Measurements from ENCODE around the gene TUBA1A.
"Not testable (repeated sequence)": the region's sequence is repeated elsewhere in the genome, so short reads cannot be mapped to it uniquely, and the experiment has no call there.

Gene TUBA1A

GRCh38 chr12:49188916-49189367 lies at the start of gene TUBA1A:
TUBA1A (minus strand) TSS chr12:49189080; CDS start chr12:49188979, 101 bp downstream.
- DNase-seq (ENCODE audit: low read depth) = peak; percentile 98

GRCh38 chr12:49236423-49236822 lies 47.5 kb upstream of the TUBA1A start:
- H3K4me3 ChIP-seq (ENCODE audit: low read depth, low read length) = no peak overlapping the region

More at GRCh38 chr12:49188916-49189367, at the start of gene TUBA1A:
- H3K4me3 ChIP-seq (ENCODE audit: low read depth, low read length) = peak within 1 kb of the TSS; percentile 99

GRCh38 chr12:49233842-49234526 lies 45.1 kb upstream of the TUBA1A start:
- no peak for DNase-seq (ENCODE audit: low read depth)

More at GRCh38 chr12:49236423-49236822, 47.5 kb upstream of the TUBA1A start:
- DNase-seq (ENCODE audit: low read depth) = no peak

DNA sequence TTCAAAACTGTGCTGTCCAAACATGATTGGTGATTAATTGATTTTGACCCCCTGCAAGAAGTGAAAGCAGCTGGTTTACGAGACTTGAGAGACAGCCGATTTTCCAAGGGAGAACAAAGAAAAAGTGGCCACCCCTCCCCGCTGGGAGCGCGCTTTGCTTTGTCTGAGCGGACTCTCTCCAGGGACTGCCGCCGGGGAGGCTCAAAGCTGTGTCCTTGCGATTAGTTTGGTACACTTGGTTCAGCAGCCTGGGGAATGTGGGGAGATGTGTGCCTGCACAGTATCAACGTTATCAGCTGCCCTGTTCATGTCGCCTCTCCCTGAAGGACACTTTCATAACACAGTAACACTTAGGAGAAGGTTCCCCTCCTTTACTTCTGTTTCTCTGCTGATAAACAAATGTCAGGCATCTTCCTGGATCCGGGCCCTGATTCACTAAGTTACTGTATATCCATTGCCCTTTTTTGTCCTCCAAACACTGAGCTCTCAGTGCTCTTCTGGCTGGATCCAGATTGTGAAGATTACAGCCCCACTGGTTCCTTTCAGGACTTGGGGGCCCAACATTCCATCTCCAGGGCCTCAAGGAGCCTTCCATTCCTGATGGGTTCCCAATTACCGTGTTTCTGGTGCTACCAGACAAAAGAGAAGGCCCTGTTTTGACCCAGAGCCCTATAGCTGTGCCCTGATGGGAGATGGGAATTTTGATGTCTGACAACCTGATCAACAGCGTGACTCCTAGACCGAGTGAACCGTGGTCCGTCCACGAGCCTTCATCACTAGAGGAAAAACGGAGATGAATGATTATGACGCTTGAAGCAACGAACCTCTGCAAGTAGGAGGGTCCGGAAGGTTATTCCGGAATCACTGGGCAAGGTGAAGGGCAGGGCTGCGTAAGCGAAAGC lies 44.3 kb upstream of the TUBA1A start:
- H3K4me3 ChIP-seq (ENCODE audit: low read depth, low read length) = no peak overlapping the region

More at GRCh38 chr12:49233842-49234526, 45.1 kb upstream of the TUBA1A start:
- H3K4me3 ChIP-seq (ENCODE audit: low read depth, low read length) = no peak overlapping the region

GRCh38 chr12:49231878-49232655 lies 43.2 kb upstream of the TUBA1A start:
- H3K4me3 ChIP-seq (ENCODE audit: low read depth, low read length) = no peak overlapping the region
- no peak for DNase-seq (ENCODE audit: low read depth)

More for the DNA sequence above, 44.3 kb upstream of the TUBA1A start:
- DNase-seq (ENCODE audit: low read depth) = no peak

- no peak for DNase-seq (ENCODE audit: low read depth)
- no peak overlapping the region for H3K4me3 ChIP-seq (ENCODE audit: low read depth, low read length)
Observed at GRCh38 chr12:49230805-49231194, 41.9 kb upstream of the TUBA1A start.

DNA sequence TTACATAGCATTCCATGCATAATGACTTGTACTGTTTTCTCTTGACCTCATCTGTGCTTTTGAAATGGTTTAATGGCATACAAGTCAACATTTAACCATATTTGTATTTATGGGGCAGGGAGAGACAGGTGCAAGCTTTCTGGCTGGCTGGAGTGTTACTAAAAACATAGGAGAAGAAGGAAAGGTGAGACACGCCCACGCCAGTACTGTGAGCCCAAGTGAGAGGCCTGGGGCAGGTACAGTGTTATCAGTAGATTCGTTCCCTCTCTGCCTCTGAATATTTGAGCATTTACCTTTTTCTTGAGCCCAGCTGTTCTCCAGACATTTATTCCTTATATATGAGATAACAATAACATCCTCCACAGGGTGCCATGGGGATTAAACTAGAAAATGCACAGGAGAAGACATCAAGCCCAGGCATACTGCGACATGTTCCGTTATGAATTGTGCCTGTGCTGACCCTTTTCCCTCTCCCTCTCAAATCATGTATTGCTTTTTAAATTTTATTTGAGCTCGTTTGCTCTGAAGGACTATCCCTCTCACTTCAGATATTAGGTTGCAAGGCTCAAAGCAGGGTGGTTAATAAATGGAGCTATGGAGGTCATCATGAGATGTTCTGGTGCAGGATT lies 41.4 kb upstream of the TUBA1A start:
- no peak for DNase-seq (ENCODE audit: low read depth)
- no peak overlapping the region for H3K4me3 ChIP-seq (ENCODE audit: low read depth, low read length)

DNA sequence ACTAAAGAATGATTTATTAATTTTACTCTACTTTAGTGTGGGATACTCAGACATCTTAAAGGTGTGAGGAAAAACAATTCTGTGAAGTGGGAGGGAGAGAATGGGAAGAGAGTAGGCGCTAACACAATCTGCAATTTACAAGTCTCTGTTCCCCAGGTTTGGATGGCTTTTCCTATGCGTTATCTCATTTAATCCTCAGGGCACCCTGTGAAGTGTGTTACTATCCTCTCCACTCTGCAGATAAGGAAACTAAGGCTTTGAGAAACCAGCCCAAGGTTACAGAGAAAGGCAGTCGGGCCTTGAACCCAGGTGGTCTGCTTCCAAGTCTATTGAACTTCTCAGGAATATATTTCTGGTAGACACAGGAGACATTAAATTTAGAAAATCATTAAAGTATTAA lies 39.8 kb upstream of the TUBA1A start:
- no peak overlapping the region for H3K4me3 ChIP-seq (ENCODE audit: low read depth, low read length)
- DNase-seq (ENCODE audit: low read depth) = no peak

- H3K4me3 ChIP-seq (ENCODE audit: low read depth, low read length) = no peak overlapping the region
- no peak for DNase-seq (ENCODE audit: low read depth)
Observed at GRCh38 chr12:49227713-49228112, 38.8 kb upstream of the TUBA1A start.

GRCh38 chr12:49225576-49226166 lies 36.8 kb upstream of the TUBA1A start:
- DNase-seq (ENCODE audit: low read depth) = no peak
- H3K4me3 ChIP-seq (ENCODE audit: low read depth, low read length) = no peak overlapping the region

- H3K4me3 ChIP-seq (ENCODE audit: low read depth, low read length) = no peak overlapping the region
- no peak for DNase-seq (ENCODE audit: low read depth)
Observed at GRCh38 chr12:49223590-49224369, 34.9 kb upstream of the TUBA1A start.

GRCh38 chr12:49223122-49223521 lies 34.2 kb upstream of the TUBA1A start:
- no peak overlapping the region for H3K4me3 ChIP-seq (ENCODE audit: low read depth, low read length)
- DNase-seq (ENCODE audit: low read depth) = no peak

GRCh38 chr12:49220972-49221371 lies 32.1 kb upstream of the TUBA1A start:
- no peak for DNase-seq (ENCODE audit: low read depth)

GRCh38 chr12:49219417-49220026 lies 30.6 kb upstream of the TUBA1A start:
- no peak for DNase-seq (ENCODE audit: low read depth)
- no peak overlapping the region for H3K4me3 ChIP-seq (ENCODE audit: low read depth, low read length)

More at GRCh38 chr12:49220972-49221371, 32.1 kb upstream of the TUBA1A start:
- H3K4me3 ChIP-seq (ENCODE audit: low read depth, low read length) = no peak overlapping the region

DNA sequence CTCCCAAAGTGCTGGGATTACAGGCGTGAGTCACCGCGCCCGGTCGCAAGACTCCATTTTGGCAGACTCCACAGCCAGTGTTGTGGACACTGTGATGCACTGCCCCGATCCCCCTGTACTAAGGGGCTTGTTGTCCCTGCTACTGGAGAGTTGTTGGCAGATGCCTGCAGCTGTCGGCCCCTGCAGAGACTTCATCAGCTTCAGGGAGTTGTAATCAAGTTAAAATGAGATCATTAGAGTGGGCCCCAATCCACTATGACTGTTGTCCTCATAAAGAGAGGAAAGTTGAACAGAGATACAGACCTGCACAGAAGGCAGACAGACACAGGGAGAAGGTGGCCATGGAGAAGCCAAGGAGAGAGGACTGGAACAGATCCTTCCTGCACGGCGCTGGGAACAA lies 23.7 kb upstream of the TUBA1A start:
- no peak for DNase-seq (ENCODE audit: low read depth)
- H3K4me3 ChIP-seq (ENCODE audit: low read depth, low read length) = no peak overlapping the region

DNA sequence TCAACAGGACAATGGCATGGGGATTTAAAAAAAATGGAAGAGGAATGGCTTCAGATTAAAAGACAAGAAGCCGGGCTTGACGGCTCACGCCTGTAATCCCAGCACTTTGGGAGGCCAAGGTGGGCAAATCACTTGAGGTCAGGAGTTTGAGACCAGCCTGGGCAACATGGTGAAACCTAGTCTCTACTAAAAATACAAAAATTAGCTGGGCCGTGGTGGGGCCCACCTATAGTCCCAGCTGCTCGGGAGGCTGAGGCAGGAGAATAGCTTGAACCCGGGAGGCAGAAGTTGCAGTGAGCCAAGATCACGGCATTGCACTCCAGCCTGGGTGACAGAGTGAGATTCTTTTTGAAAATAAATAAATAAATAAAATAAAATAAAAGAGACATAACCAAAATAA lies 21.8 kb upstream of the TUBA1A start:
- DNase-seq (ENCODE audit: low read depth); H3K4me3 ChIP-seq (ENCODE audit: low read depth, low read length): not testable (repeated sequence)

- H3K4me3 ChIP-seq (ENCODE audit: low read depth, low read length) = no peak overlapping the region
- DNase-seq (ENCODE audit: low read depth) = no peak
Observed at GRCh38 chr12:49208676-49209075, 19.8 kb upstream of the TUBA1A start.

GRCh38 chr12:49208146-49208545 lies 19.3 kb upstream of the TUBA1A start:
- DNase-seq (ENCODE audit: low read depth) = no peak

More at GRCh38 chr12:49208146-49208545, 19.3 kb upstream of the TUBA1A start:
- H3K4me3 ChIP-seq (ENCODE audit: low read depth, low read length) = no peak overlapping the region
